Panc1 (cell line): ENCODE data around the gene TNFAIP8L1. TPM values are rescaled to one million over a fixed set of nuclear protein-coding genes. Genes with fewer than 3 reads are reported as not detected.

Experiments
- ATAC-seq: fragments of 200-7000 bp; cut with Tn5 transposase; 2 replicates; pipeline ENCODE4 v1.9.1; 2020; ENCODE audit warnings: mild to moderate bottlenecking, moderate library complexity
- BruUV-seq: library from RNA; stranded (reverse); fragments of 400-500 nt; replicated peaks from 2 replicates; lab custom pipeline; 2021; lab: Mats Ljungman, UMichigan
- CTCF ChIA-PET: fragments of 300-600 bp; sonication (Branson Sonifier 250); formaldehyde crosslinking; loops from one replicate; lab custom pipeline; 2022; ENCODE audit warnings: antibody characterized with exemption; lab: Charles Lee
- POLR2A ChIA-PET: fragments of 300-600 bp; sonication (Branson Sonifier 250); formaldehyde crosslinking; loops from one replicate; lab custom pipeline; 2022; ENCODE audit warnings: antibody characterized with exemption; lab: Charles Lee
- DNase-seq: peaks from one replicate; pipeline ENCODE4 v3.0.0-alpha.2; 2010; ENCODE audit warnings: low read depth, low spot score
- H3K27ac ChIP-seq: 2 replicates; pipeline ENCODE4 v1.5.1; 2011; ENCODE audit warnings: mild to moderate bottlenecking, low read length, inconsistent platforms
- H3K27me3 ChIP-seq: fragments of 200-500 bp; sonication (Bioruptor generic); 2 replicates; pipeline ENCODE4 v1.6.0; 2014; ENCODE audit warnings: low read length, inconsistent platforms; ENCODE audit not compliant: control insufficient read depth, insufficient read depth
- H3K36me3 ChIP-seq: fragments of 200-500 bp; sonication (Bioruptor generic); 2 replicates; pipeline ENCODE4 v1.5.1; 2014; ENCODE audit warnings: inconsistent platforms, mild to moderate bottlenecking, low read length, moderate library complexity; ENCODE audit not compliant: control insufficient read depth, insufficient read depth
- H3K4me1 ChIP-seq: 2 replicates; pipeline ENCODE4 v1.5.1; 2011; ENCODE audit warnings: inconsistent platforms, mild to moderate bottlenecking, low read length, moderate library complexity; ENCODE audit not compliant: control insufficient read depth, insufficient read depth
- H3K4me3 ChIP-seq, 2 experiments: 2 replicates each; pipeline ENCODE4 v1.5.1; 2011 to 2012; ENCODE audit warnings: low read depth in 2 of 2, low read length in 2 of 2, mild to moderate bottlenecking in 2 of 2, inconsistent platforms in 1 of 2, moderate library complexity in 1 of 2
- H3K9me3 ChIP-seq: fragments of 200-500 bp; sonication (Bioruptor generic); 2 replicates; pipeline ENCODE4 v1.5.1; 2014; ENCODE audit warnings: low read depth, mild to moderate bottlenecking, inconsistent platforms, low read length, moderate library complexity; ENCODE audit not compliant: control insufficient read depth, insufficient read depth
- CTCF ChIP-seq: fragments of 450-650 bp; IDR thresholded peaks from 2 replicates; pipeline ENCODE4 v1.5.1; 2017; ENCODE audit warnings: mild to moderate bottlenecking
- POLR2AphosphoS5 ChIP-seq: IDR thresholded peaks from 2 replicates; pipeline ENCODE4 v1.6.1; 2012; ENCODE audit warnings: mild to moderate bottlenecking, low read depth, low read length, moderate library complexity
- REST ChIP-seq, 2 experiments: IDR thresholded peaks; 2 replicates each; pipeline ENCODE4 v1.6.1; 2011 to 2012; ENCODE audit warnings: low read depth in 2 of 2, control low read depth in 1 of 2, low read length in 1 of 2, mild to moderate bottlenecking in 1 of 2, moderate library complexity in 1 of 2; ENCODE audit not compliant: insufficient read depth in 1 of 2
- SIN3A ChIP-seq: IDR thresholded peaks from 2 replicates; pipeline ENCODE4 v1.6.1; 2012; ENCODE audit warnings: low read depth, mild to moderate bottlenecking, low read length, moderate library complexity, borderline replicate concordance; ENCODE audit not compliant: insufficient read depth
- TCF7L2 ChIP-seq: IDR thresholded peaks from 2 replicates; pipeline ENCODE4 v1.6.1; 2011; ENCODE audit warnings: mild to moderate bottlenecking, low read depth, low read length, inconsistent platforms
- in situ Hi-C: cut with HindIII; loops from 2 replicates; pipeline ENCODE4 v1.10.0; 2016; ENCODE audit warnings: low sequenced_read_pairs, low pct_unique_long_range_greater_than_20kb
- intact Hi-C: fragments of 100-400 bp; cut with micrococcal nuclease; formaldehyde crosslinking; loops from one replicate; pipeline ENCODE4 v1.10.0; 2022; ENCODE audit not compliant: unreplicated experiment
- total RNA-seq: library from RNA; stranded (reverse); gene quantifications from one replicate; pipeline ENCODE4 v1.2.1, GENCODE V29; 2021; ENCODE audit not compliant: unreplicated experiment

TNFAIP8L1 gene
- total RNA-seq, 1 experiment from 2014 or later, result 4.8 TPM

GRCh38 chr19:4636761-4637160 is 2.6 kb upstream of the TNFAIP8L1 start:
- ChIA-PET POLR2A (no interaction called here), CTCF (interaction anchor here (0.7 to 2.2 kb wide), 5 partner anchors 14 to 70 kb away, joined by 3 to 12 read pairs (median 3); no protein-coding TSS in a partner anchor)
- intact Hi-C loops (loop anchor here (5.0 kb wide), 1 partner anchor 59 kb away; no protein-coding TSS in a partner anchor), in situ Hi-C loops (no loop called here)
- Histone ChIP-seq H3K4me3 (peak overlapping the region in 1 of 2 experiments; percentile 61; a peak in 3 of 4 replicates), H3K27me3 (no peaks in the 10 kb centered on the region), H3K4me1 (peaks cover 3% of the 10 kb centered on the region), H3K27ac (0 out of 2 replicates have a peak overlapping the region, but pooled peaks have one; percentile 63), H3K36me3 (peaks cover 4% of the 10 kb centered on the region; the same call in 1 of the 2 replicates), H3K9me3 (no peaks in the 10 kb centered on the region)
- ATAC-seq (no peak), DNase-seq (no peak)
- TF ChIP-seq POLR2AphosphoS5, result no peak
- TF ChIP-seq REST (IDR thresholded peaks at IDR 0.05; ENCODE audit: insufficient read depth in 1 of 2, low read depth in 2 of 2, low read length in 1 of 2), result no peak
- no peak for TF ChIP-seq SIN3A
- TF ChIP-seq TCF7L2, result no peak
- no peak for TF ChIP-seq CTCF
- no TSS peak for BruUV-seq

- POLR2A ChIA-PET, result no interaction called here
- Histone ChIP-seq H3K4me3 (no peak overlapping the region), H3K27ac (peak overlapping the region; percentile 70), H3K4me1 (peaks cover 3% of the 10 kb centered on the region), H3K27me3 (no peaks in the 10 kb centered on the region), H3K9me3 (no peaks in the 10 kb centered on the region), H3K36me3 (peaks cover 4% of the 10 kb centered on the region; the same call in 1 of the 2 replicates)
- no peak for DNase-seq
- ATAC-seq, result no peak
- BruUV-seq, result no TSS peak
- no peak for TF ChIP-seq TCF7L2
- no peak for TF ChIP-seq REST (IDR thresholded peaks at IDR 0.05; ENCODE audit: insufficient read depth in 1 of 2, low read depth in 2 of 2, low read length in 1 of 2)
- no peak for TF ChIP-seq POLR2AphosphoS5
- TF ChIP-seq CTCF, result no peak
- TF ChIP-seq SIN3A, result no peak
- CTCF ChIA-PET, result no interaction called here
- in situ Hi-C loops (no loop called here), intact Hi-C loops (loop anchor here (5.0 kb wide), 1 partner anchor 61 kb away; no protein-coding TSS in a partner anchor)
Observed at GRCh38 chr19:4638317-4638716, 999 bp upstream of the TNFAIP8L1 start.
